Germinal center (tissue), 1 donor: Measurements from ENCODE around the gene LAPTM5.
"Not testable (repeated sequence)": the region's sequence is repeated elsewhere in the genome, so short reads cannot be mapped to it uniquely, and the experiment has no call there.

ENCODE experiments used
- DNase-seq: peaks from one replicate; pipeline ENCODE4 v3.0.0; 2012; ENCODE audit warnings: mixed read lengths, low spot score

The LAPTM5 gene

GRCh38 chr1:30693822-30694221, 63.8 kb downstream of the LAPTM5 start:
- DNase-seq = no peak

GRCh38 chr1:30693366-30693765, 64.2 kb downstream of the LAPTM5 start:
- no peak for DNase-seq

GRCh38 chr1:30692948-30693301, 64.6 kb downstream of the LAPTM5 start:
- no peak for DNase-seq

GRCh38 chr1:30692201-30692947, 65.2 kb downstream of the LAPTM5 start:
- DNase-seq = no peak

- no peak for DNase-seq
Measured at GRCh38 chr1:30691480-30691879, 66.1 kb downstream of the LAPTM5 start.

GRCh38 chr1:30689901-30690645, 67.5 kb downstream of the LAPTM5 start:
- DNase-seq = no peak

- DNase-seq = no peak
Measured at GRCh38 chr1:30688920-30689794, 68.4 kb downstream of the LAPTM5 start.

GRCh38 chr1:30688516-30688915, 69.1 kb downstream of the LAPTM5 start:
- not testable (repeated sequence) for DNase-seq

GRCh38 chr1:30687886-30688285, 69.7 kb downstream of the LAPTM5 start:
- no peak for DNase-seq

- no peak for DNase-seq
Measured at GRCh38 chr1:30686236-30686935, 71.2 kb downstream of the LAPTM5 start.

GRCh38 chr1:30685796-30686165, 71.8 kb downstream of the LAPTM5 start:
- DNase-seq = no peak

GRCh38 chr1:30684881-30685795, 72.4 kb downstream of the LAPTM5 start:
- DNase-seq = no peak

- no peak for DNase-seq
Measured at GRCh38 chr1:30684259-30684658, 73.3 kb downstream of the LAPTM5 start.

- no peak for DNase-seq
Measured at GRCh38 chr1:30683699-30684098, 73.9 kb downstream of the LAPTM5 start.
